B cell (primary cell): Measurements from ENCODE around the gene TCF7L1. TPM values are rescaled to one million over a fixed set of nuclear protein-coding genes. Genes with fewer than 3 reads are reported as not detected.

Experiments
- ATAC-seq: fragments of 200-7000 bp; cut with Tn5 transposase; one replicate; pipeline ENCODE4 v1.10.0; 2021; ENCODE audit warnings: low read depth, mild to moderate bottlenecking, moderate number of reproducible peaks, moderate library complexity
- CTCF ChIA-PET: fragments of 350-600 bp; sonication (Branson Sonifier 250); formaldehyde crosslinking; loops from one replicate; lab custom pipeline; 2021; ENCODE audit warnings: antibody characterized with exemption, inconsistent platforms; lab: Charles Lee
- POLR2A ChIA-PET: fragments of 350-600 bp; sonication (Branson Sonifier 250); formaldehyde crosslinking; loops from one replicate; lab custom pipeline; 2021; ENCODE audit warnings: antibody characterized with exemption; lab: Charles Lee
- DNase-seq: peaks from one replicate; pipeline ENCODE4 v3.0.0; 2013
- H2AFZ ChIP-seq: 2 replicates; pipeline ENCODE4 v1.6.1; 2012; ENCODE audit warnings: mild to moderate bottlenecking, low read depth, low read length; ENCODE audit not compliant: insufficient read depth, poor library complexity, severe bottlenecking
- H3K27ac ChIP-seq, 2 donors: 1 replicate in 1 of 2; 2 replicates in 1 of 2; pipeline ENCODE4 v1.5.1; 2012 to 2013; ENCODE audit warnings: low read length in 2 of 2, mild to moderate bottlenecking in 2 of 2, moderate library complexity in 1 of 2
- H3K27me3 ChIP-seq, 4 experiments: fragments of 200-600 bp in 1 of 4; sonication (generic) in 1 of 4; replicated peaks in 1 of 4; 1 replicate in 2 of 4; 2 replicates in 2 of 4; pipeline versions ENCODE4 v1.6.1 to v1.7.0; 2013 to 2016; ENCODE audit warnings: low read length in 3 of 4, mild to moderate bottlenecking in 2 of 4, mixed read lengths in 1 of 4, moderate library complexity in 1 of 4; ENCODE audit not compliant: insufficient read depth in 4 of 4, control insufficient read depth in 3 of 4; ENCODE audit errors: control extremely low read depth in 1 of 4
- H3K36me3 ChIP-seq, 2 experiments: replicated peaks in 1 of 2; 1 replicate in 1 of 2; 2 replicates in 1 of 2; pipeline versions ENCODE4 v1.6.1 to v1.7.1; 2013; ENCODE audit warnings: low read length in 1 of 2; ENCODE audit not compliant: insufficient read depth in 2 of 2, control insufficient read depth in 1 of 2; ENCODE audit errors: control extremely low read depth in 1 of 2, extremely low read depth in 1 of 2
- H3K4me1 ChIP-seq, 2 donors: fragments of 200-600 bp in 1 of 2; sonication (generic) in 1 of 2; 1 replicate in 1 of 2; 2 replicates in 1 of 2; pipeline versions ENCODE4 v1.5.1 to v1.6.1; 2013 to 2017; ENCODE audit warnings: low read length in 2 of 2; ENCODE audit not compliant: control insufficient read depth in 2 of 2, insufficient read depth in 2 of 2
- H3K4me2 ChIP-seq: replicated peaks from 2 replicates; pipeline ENCODE3; 2012; ENCODE audit warnings: mild to moderate bottlenecking, low read depth, low read length; ENCODE audit not compliant: poor library complexity, severe bottlenecking
- H3K4me3 ChIP-seq, 5 experiments: fragments of 200-600 bp in 1 of 5; sonication (generic) in 1 of 5; 1 replicate in 3 of 5; 2 replicates in 2 of 5; pipeline versions ENCODE4 v1.5.1 to v1.7.0; 2011 to 2016; ENCODE audit warnings: low read length in 4 of 5, mild to moderate bottlenecking in 4 of 5, low read depth in 2 of 5, control low read depth in 1 of 5, moderate library complexity in 1 of 5; ENCODE audit not compliant: insufficient read depth in 1 of 5; ENCODE audit errors: control extremely low read depth in 1 of 5, extremely low read depth in 1 of 5
- H3K79me2 ChIP-seq: fragments of 200-600 bp; sonication (generic); one replicate; pipeline ENCODE4 v1.6.0; 2016; ENCODE audit warnings: low read length; ENCODE audit not compliant: control insufficient read depth, insufficient read depth
- H3K9ac ChIP-seq: fragments of 200-600 bp; sonication (generic); 2 replicates; pipeline ENCODE4 v1.6.1; 2017; ENCODE audit warnings: mild to moderate bottlenecking, low read length, moderate library complexity
- H3K9me3 ChIP-seq, 3 donors: one replicate each; pipeline versions ENCODE4 v1.6.1 to v1.7.1; 2013; ENCODE audit warnings: low read length in 2 of 3; ENCODE audit not compliant: control insufficient read depth in 2 of 3, insufficient read depth in 1 of 3; ENCODE audit errors: control extremely low read depth in 1 of 3
- H4K20me1 ChIP-seq: 2 replicates; pipeline ENCODE4 v1.6.0; 2012; ENCODE audit warnings: mild to moderate bottlenecking, low read length; ENCODE audit not compliant: insufficient read depth, control insufficient read depth, poor library complexity, severe bottlenecking
- H3K27ac Mint-ChIP-seq: one replicate; pipeline ENCODE4 v1.8.0; 2021; ENCODE audit warnings: mixed read lengths
- H3K27me3 Mint-ChIP-seq: one replicate; pipeline ENCODE4 v1.8.0; 2021; ENCODE audit warnings: mixed read lengths
- H3K4me1 Mint-ChIP-seq: one replicate; pipeline ENCODE4 v1.8.0; 2021; ENCODE audit warnings: mixed read lengths
- H3K4me3 Mint-ChIP-seq: one replicate; pipeline ENCODE4 v1.8.0; 2021; ENCODE audit warnings: mixed read lengths
- H3K9me3 Mint-ChIP-seq: one replicate; pipeline ENCODE4 v1.8.0; 2022; ENCODE audit warnings: mixed read lengths; ENCODE audit not compliant: insufficient read depth
- CTCF ChIP-seq: fragments of 200-600 bp; IDR thresholded peaks from one replicate; pipeline ENCODE4 v1.8.0; 2022; ENCODE audit warnings: antibody characterized with exemption, mild to moderate bottlenecking
- EZH2 ChIP-seq: IDR thresholded peaks from 2 replicates; pipeline ENCODE4 v1.6.1; 2012; ENCODE audit warnings: borderline replicate concordance, low read depth, mild to moderate bottlenecking, moderate library complexity, low read length; ENCODE audit not compliant: insufficient read depth, poor library complexity, severe bottlenecking
- WGBS: methylation state at CpG from one replicate; pipeline ENCODE4 v1.1.5; 2013; ENCODE audit warnings: missing lambda C conversion rate; ENCODE audit not compliant: insufficient coverage; 5-methylcytosine and 5-hydroxymethylcytosine counted together
- intact Hi-C: fragments of 100-400 bp; cut with micrococcal nuclease; formaldehyde crosslinking; loops from one replicate; pipeline ENCODE4 v1.10.0; 2022
- polyA plus RNA-seq: library from polyadenylated mRNA; depleted of rRNA; stranded (reverse); fragments of >200 nt; gene quantifications from 2 replicates; pipeline ENCODE4 v1.2.3, GENCODE V29; 2012
- total RNA-seq, 2 donors: library from RNA; stranded (reverse); fragments of 120-200 nt in 1 of 2; gene quantifications; 1 replicate in 1 of 2; 2 replicates in 1 of 2; pipeline versions ENCODE4 v1.2.3 to v1.2.4, GENCODE V29; 2013 to 2022

Gene TCF7L1
- total and polyA plus RNA-seq, 2 donors (not counting 1 experiment from before 2014, with no cell fraction given), result 0.67 to 0.81 TPM

GRCh38 chr2:85234868-85235267 lies 101.7 kb downstream of the TCF7L1 start:
- ChIA-PET CTCF (no interaction called here), POLR2A (no interaction called here)
- Histone ChIP-seq H3K9ac (no peak overlapping the region), H2AFZ (no peak overlapping the region), H3K36me3 (no peaks in the 10 kb centered on the region), H3K79me2 (no peaks in the 10 kb centered on the region), H4K20me1 (no peaks in the 10 kb centered on the region), H3K27ac (no peak overlapping the region), H3K27me3 (peaks cover 0 to 18% (median 3%) of the 10 kb centered on the region in 4 experiments), H3K4me1 (no peaks in the 10 kb centered on the region), H3K9me3 (no peaks in the 10 kb centered on the region), H3K4me3 (no peak overlapping the region), H3K4me2 (no peak overlapping the region)
- peaks cover 38% of the 10 kb centered on the region for H3K27me3 Mint-ChIP-seq
- H3K4me1 Mint-ChIP-seq, result no peaks in the 10 kb centered on the region
- no peak overlapping the region for H3K27ac Mint-ChIP-seq
- DNase-seq, result no peak
- no peak for TF ChIP-seq EZH2
- TF ChIP-seq CTCF, result no peak
- no peaks in the 10 kb centered on the region for H3K9me3 Mint-ChIP-seq
- H3K4me3 Mint-ChIP-seq, result no peak overlapping the region
- WGBS, result no CpG with 5 or more reads among the region's 2 CpGs
- intact Hi-C loops, result no loop called here
- ATAC-seq, result no peak

- Histone ChIP-seq H3K36me3 (no peaks in the 10 kb centered on the region), H3K79me2 (no peaks in the 10 kb centered on the region), H3K9me3 (no peaks in the 10 kb centered on the region), H3K9ac (no peak overlapping the region), H2AFZ (no peak overlapping the region), H3K27me3 (peaks cover 0 to 18% (median 3%) of the 10 kb centered on the region in 4 experiments), H3K4me1 (no peaks in the 10 kb centered on the region), H3K4me2 (no peak overlapping the region), H4K20me1 (no peaks in the 10 kb centered on the region), H3K4me3 (no peak overlapping the region), H3K27ac (no peak overlapping the region)
- TF ChIP-seq CTCF (no peak), EZH2 (no peak)
- Mint-ChIP-seq H3K9me3 (no peaks in the 10 kb centered on the region), H3K27me3 (peaks cover 42% of the 10 kb centered on the region), H3K4me1 (no peaks in the 10 kb centered on the region), H3K27ac (no peak overlapping the region), H3K4me3 (no peak overlapping the region)
- CTCF ChIA-PET, result no interaction called here
- intact Hi-C loops, result no loop called here
- POLR2A ChIA-PET, result no interaction called here
- 70% methylated on average over 4 of the region's 5 CpGs for WGBS
- ATAC-seq, result no peak
- no peak for DNase-seq
These were observed 102.1 kb downstream of the TCF7L1 start for GRCh38 chr2:85235281-85235680.
